ENCODE data around the gene GJD2.

- TF ChIP-seq CTCF (IDR thresholded peaks at IDR 0.05) (no peak), NRF1 (IDR thresholded peaks at IDR 0.05; ENCODE audit: low read depth, low read length) (no peak), NFIC (IDR thresholded peaks at IDR 0.05; ENCODE audit: borderline replicate concordance) (no peak), EP300 (IDR thresholded peaks at IDR 0.05; ENCODE audit: borderline replicate concordance in 1 of 2, low read depth in 1 of 2, low read length in 1 of 2) (no peak), RFX5 (IDR thresholded peaks at IDR 0.05; ENCODE audit: low read length) (no peak), FOXM1 (IDR thresholded peaks at IDR 0.05; ENCODE audit: low read depth) (no peak), REST (IDR thresholded peaks at IDR 0.05; ENCODE audit: low read depth, low read length) (no peak), MAX (IDR thresholded peaks at IDR 0.05; ENCODE audit: low read depth) (no peak), SIN3A (IDR thresholded peaks at IDR 0.05; ENCODE audit: borderline replicate concordance, low read depth, low read length) (no peak), JUND (IDR thresholded peaks at IDR 0.05) (no peak)
Measured at GRCh38 chr15:34729056-34729455, 25.7 kb downstream of the GJD2 start.
